GM19240 (cell line): ENCODE data around the gene HOXA13.

Source experiments
- DNase-seq: peaks from one replicate; pipeline ENCODE4 v3.0.0; 2011; ENCODE audit warnings: low spot score; ENCODE audit not compliant: insufficient read length

HOXA13 gene

GRCh38 chr7:27237735-27238334 lies 37.9 kb upstream of the HOXA13 start:
- DNase-seq: no peak

GRCh38 chr7:27235387-27236311 lies 35.8 kb upstream of the HOXA13 start:
- no peak for DNase-seq

- DNase-seq: no peak
Observed at GRCh38 chr7:27229448-27229847, 29.6 kb upstream of the HOXA13 start.

DNA sequence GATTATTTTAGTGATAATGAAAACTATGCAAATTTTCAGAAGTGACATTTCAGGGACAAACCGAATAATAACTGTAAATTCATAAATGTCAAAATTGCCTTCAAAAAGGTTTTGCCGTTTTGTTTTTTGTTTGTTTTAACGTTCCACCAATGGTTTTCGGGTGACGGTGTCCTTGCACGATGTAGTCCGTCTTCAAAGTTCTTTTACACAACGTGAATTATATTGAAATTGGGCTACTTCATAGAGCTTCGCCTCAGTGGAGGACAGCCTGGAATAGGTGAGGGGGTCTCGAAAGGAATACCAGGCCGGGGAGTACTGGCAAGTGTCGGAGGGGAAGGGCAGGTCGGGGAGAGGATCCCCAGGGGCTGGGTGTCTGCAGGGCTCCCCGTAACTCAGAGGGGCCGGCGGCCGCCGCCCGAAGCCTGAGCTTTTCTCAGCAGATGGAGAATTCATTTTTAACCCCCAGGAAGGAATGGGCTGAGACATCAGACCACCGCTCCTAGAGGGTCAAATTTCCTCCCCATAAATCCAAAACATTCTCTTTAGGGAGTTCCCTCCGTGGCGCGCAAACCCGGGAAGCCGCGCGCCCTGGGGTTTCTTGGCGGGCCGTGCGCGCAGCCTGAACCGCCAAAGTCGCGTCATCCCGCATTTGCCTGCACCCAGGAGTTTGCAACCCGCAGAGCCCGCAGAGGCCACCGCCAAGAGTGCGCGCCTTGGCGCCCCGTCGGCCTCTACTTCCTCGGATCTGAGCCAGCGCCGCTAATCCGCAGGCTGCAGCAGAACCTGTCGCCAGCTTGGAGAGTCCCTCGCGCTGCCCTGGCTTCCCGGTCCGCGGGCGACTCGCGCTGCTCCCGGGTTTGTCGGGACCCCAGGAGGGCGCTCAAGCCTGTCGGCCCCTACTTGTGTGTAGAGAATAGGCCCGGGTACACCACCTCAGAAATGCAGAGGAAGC lies 25.4 kb upstream of the HOXA13 start:
- DNase-seq: no peak

GRCh38 chr7:27223941-27224575 lies 24.2 kb upstream of the HOXA13 start:
- DNase-seq: no peak

GRCh38 chr7:27221201-27221797 lies 21.4 kb upstream of the HOXA13 start:
- DNase-seq: no peak

DNA sequence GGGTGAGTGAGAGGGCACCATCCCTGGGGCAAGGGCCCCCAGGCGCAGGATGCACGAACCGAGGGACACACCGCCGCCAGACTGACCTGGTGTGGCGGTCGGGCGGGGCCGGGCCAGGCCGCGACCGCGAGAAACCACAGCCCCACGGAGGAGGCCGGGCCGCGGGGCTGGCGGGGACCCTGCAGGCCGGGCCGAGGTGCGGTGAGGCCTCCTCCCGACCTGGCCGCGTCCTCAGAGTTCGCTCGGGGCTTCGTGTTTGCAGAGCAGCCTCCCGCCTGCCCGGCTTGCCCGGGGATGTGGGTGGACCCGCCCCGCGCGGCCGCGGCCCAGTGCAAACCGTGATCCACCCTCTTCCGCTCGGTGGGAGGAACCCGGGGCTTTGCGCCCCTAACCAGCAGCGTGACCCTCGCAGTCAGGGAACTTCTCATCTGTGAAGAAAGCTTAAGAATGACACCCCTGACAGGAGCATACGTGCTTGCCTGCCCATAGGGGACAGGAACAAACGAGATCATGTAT lies 20.6 kb upstream of the HOXA13 start:
- DNase-seq: no peak

DNA sequence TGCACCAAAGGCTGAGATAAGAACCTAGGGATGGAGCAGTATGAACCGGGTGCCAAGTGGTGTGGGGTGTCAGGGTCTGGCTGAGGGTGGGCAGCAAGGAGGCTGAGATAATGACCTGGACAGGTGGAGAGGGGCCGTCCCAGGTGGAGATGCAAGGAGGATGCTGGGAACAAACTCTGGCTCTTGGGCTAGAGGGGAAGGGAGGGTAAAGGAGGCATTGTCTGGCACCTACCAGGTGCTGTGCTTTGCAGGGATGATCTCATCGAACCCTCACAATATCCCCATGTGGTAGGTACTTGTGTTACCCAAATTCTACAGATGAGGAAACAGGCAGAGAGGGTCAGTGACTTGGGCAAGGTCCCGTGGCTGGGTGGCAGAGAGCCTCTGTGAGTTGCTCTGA lies 19.9 kb upstream of the HOXA13 start:
- no peak for DNase-seq

- no peak for DNase-seq
Observed at GRCh38 chr7:27217951-27218350, 18.1 kb upstream of the HOXA13 start.

- no peak for DNase-seq
Observed at GRCh38 chr7:27215356-27215755, 15.5 kb upstream of the HOXA13 start.

DNA sequence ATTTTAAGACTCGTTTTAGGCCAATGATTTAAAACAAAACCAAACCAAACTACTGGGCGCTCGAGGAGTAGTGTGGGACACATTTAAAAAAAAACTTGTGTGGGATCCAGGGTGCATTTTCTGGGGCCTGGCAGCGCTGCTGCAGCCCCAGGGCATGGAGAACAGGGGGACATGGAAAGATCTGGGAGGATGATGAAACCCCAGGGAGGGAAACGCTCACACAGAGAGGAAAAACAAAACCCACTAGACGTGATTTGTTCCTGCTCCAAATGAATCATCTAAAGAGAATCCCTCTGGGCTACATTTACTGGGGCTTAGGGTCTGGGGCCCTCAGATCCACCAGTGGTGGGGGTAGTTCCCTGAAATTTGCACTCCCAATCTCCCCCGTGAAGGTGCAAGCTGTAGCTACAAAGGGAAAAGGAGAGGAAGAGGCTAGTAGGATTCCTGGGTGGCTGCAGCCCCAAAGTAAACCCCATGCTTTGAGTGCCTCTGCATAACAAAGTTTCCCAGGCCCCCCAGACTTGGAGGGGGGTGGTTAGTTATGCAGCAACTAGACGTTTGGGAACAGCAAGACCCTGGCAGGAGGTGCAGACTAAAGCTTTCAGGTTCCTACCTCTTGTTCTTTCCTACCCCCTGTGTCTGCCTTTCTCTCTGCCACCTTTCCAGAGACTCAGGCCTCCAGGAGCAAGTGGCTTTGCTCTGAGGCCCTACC lies 14.5 kb upstream of the HOXA13 start:
- no peak for DNase-seq

- DNase-seq: no peak
Observed at GRCh38 chr7:27213433-27214238, 13.7 kb upstream of the HOXA13 start.

DNA sequence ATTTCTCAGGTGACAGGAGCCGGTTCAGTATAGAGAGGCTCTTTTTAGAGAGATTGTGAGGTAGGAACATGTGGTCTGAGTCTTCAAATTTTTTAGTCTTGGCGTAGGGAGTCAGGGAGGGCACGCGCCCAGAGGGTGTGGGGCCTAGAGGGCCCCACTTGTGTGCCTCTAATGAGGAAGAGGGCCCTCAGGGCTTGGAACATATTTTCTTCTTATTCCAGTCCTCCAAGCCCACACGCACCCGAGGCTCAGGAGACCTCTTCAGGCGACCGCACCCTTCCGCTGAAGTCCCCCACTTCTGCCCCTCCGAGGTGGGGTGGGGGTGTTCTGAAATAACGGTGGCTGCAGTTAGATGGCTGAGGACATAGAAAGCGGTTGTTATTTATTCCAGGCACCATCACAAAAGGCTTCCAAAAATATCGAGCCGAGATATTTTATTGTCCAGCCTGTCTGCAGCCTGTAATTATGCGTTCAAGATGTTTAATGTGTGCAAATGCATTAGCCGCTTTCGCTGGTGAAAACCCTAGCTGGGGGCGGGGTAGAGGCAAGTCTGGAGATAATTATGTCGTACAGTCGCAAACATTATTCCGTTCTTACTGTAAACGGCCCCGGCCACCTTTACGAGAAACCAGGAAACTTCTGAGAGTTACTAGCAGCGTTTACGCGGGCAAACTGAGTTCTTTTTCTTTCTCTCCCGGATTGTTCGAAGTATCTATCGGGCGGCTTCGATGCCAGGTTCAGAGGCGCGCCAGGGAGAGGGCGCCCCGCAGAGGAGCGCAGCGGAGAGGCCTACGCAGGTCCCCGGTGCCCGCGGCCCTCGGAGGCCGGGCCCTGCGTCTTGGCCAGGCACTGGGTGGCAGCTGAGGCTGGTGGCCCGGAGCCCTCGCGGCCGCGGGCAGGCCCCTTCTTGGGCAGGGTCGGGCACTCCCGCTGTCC lies 12.9 kb upstream of the HOXA13 start:
- no peak for DNase-seq

DNA sequence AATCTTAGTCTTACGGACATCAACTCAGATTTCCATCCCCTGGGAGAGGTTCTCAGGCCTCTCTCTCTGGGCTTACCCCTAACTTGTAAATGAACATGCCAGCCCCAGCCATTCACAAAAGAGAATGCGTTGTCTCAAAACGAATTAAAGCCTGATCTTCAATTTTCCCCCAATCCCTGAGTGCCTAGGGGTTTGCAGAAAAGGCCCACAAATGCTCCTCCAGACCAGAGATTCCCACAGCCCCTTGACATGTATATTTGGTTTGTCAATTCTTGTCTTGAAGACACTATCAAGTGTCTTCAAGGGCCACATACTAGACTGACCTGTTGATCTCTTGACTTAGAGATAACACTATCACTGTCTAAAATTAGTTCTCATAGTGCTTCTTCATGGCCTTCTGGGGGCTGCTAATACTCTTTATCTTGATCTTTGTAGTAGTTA lies 11.9 kb upstream of the HOXA13 start:
- no peak for DNase-seq

- DNase-seq: no peak
Observed at GRCh38 chr7:27211084-27211446, 11.2 kb upstream of the HOXA13 start.

- no peak for DNase-seq
Observed at GRCh38 chr7:27210441-27211083, 10.7 kb upstream of the HOXA13 start.

DNA sequence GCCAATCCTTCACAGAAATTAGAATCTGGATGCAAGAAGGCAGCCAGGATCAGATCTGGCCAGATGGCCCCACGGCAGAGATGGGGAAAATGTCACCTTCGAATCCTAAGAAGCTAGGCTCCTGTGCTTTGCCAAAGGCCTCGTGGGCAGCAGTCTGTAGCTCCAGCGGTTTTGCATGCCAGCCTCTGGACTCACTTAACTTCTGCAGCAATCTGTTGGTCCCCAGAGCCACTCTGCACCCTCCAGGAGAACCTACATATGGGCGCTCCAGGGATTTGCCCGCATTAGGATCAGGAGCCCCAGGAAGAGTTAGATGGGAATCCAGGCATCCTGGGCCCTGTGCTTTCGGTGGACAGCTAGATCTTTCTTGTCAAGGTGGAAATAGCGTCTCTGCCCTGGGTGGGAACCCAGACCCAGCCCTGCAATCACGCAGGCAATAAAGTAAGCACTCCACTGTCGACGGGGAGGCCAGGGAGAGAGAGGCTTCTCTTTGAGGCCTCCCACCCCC lies 10.1 kb upstream of the HOXA13 start:
- no peak for DNase-seq
